Liver (tissue), 9 donors: ENCODE results near the gene RNF149. TPM values are rescaled to one million over a fixed set of nuclear protein-coding genes. Genes with fewer than 3 reads are reported as not detected.

Experiments
- DNase-seq: peaks from one replicate; pipeline ENCODE4 v3.0.0-alpha.2; 2017; ENCODE audit warnings: low spot score
- H3K27ac ChIP-seq, 2 donors: one replicate each; pipeline ENCODE4 v1.7.0; 2013; ENCODE audit warnings: inconsistent platforms in 2 of 2, low read length in 2 of 2, control low read depth in 1 of 2, low read depth in 1 of 2, mild to moderate bottlenecking in 1 of 2
- H3K27me3 ChIP-seq, 4 donors: one replicate each; pipeline versions ENCODE4 v1.6.1 to v1.7.0; 2013; ENCODE audit warnings: low read length in 3 of 4, inconsistent platforms in 1 of 4, mild to moderate bottlenecking in 1 of 4, moderate library complexity in 1 of 4; ENCODE audit not compliant: control insufficient read depth in 4 of 4, insufficient read depth in 4 of 4
- H3K36me3 ChIP-seq, 4 donors: one replicate each; pipeline versions ENCODE4 v1.6.1 to v1.7.0; 2013; ENCODE audit warnings: low read length in 3 of 4, mild to moderate bottlenecking in 3 of 4, low read depth in 1 of 4, moderate library complexity in 1 of 4; ENCODE audit not compliant: control insufficient read depth in 4 of 4, insufficient read depth in 3 of 4
- H3K4me1 ChIP-seq, 4 donors: one replicate each; pipeline versions ENCODE4 v1.6.1 to v1.7.0; 2013; ENCODE audit warnings: low read length in 3 of 4, mild to moderate bottlenecking in 3 of 4, moderate library complexity in 1 of 4; ENCODE audit not compliant: control insufficient read depth in 4 of 4, insufficient read depth in 4 of 4
- H3K4me3 ChIP-seq, 3 donors: one replicate each; pipeline versions ENCODE4 v1.6.1 to v1.7.0; 2013; ENCODE audit warnings: low read length in 3 of 3, control low read depth in 1 of 3, low read depth in 1 of 3, mild to moderate bottlenecking in 1 of 3
- H3K9ac ChIP-seq, 2 donors: one replicate each; pipeline ENCODE4 v1.7.0; 2013; ENCODE audit warnings: low read length in 2 of 2, mild to moderate bottlenecking in 2 of 2, moderate library complexity in 2 of 2, control low read depth in 1 of 2, low read depth in 1 of 2
- H3K9me3 ChIP-seq, 4 donors: one replicate each; pipeline versions ENCODE4 v1.6.1 to v1.7.0; 2013; ENCODE audit warnings: low read length in 3 of 4; ENCODE audit not compliant: control insufficient read depth in 4 of 4
- EGR1 ChIP-seq, 2 donors: IDR thresholded peaks; 2 replicates each; pipeline ENCODE4 v1.6.1; 2016 to 2018; ENCODE audit warnings: antibody characterized with exemption in 2 of 2, low read depth in 2 of 2
- FOXA1 ChIP-seq: IDR thresholded peaks from 2 replicates; pipeline ENCODE4 v1.6.1; 2016; ENCODE audit warnings: antibody characterized with exemption
- FOXA2 ChIP-seq: IDR thresholded peaks from 2 replicates; pipeline ENCODE4 v1.6.1; 2016; ENCODE audit warnings: antibody characterized with exemption
- GABPA ChIP-seq, 2 donors: IDR thresholded peaks in 1 of 2; conservative IDR thresholded peaks in 1 of 2; 2 replicates each; pipeline ENCODE4 v1.6.1; 2016; ENCODE audit warnings: antibody characterized with exemption in 2 of 2, mild to moderate bottlenecking in 1 of 2, moderate library complexity in 1 of 2
- HNF4A ChIP-seq, 2 donors: conservative IDR thresholded peaks; 2 replicates each; pipeline ENCODE4 v1.6.1; 2016; ENCODE audit warnings: antibody characterized with exemption in 2 of 2, mild to moderate bottlenecking in 2 of 2
- HNF4G ChIP-seq: IDR thresholded peaks from 2 replicates; pipeline ENCODE4 v1.6.1; 2016; ENCODE audit warnings: antibody characterized with exemption
- JUND ChIP-seq, 2 donors: IDR thresholded peaks; 2 replicates each; pipeline ENCODE4 v1.6.1; 2016; ENCODE audit warnings: antibody characterized with exemption in 2 of 2
- NR2F2 ChIP-seq: IDR thresholded peaks from 2 replicates; pipeline ENCODE4 v1.6.1; 2016; ENCODE audit warnings: antibody characterized with exemption
- RAD21 ChIP-seq, 2 donors: IDR thresholded peaks; 2 replicates each; pipeline ENCODE4 v1.6.1; 2016; ENCODE audit warnings: antibody characterized with exemption in 2 of 2, mild to moderate bottlenecking in 2 of 2
- RXRA ChIP-seq, 2 donors: IDR thresholded peaks; 2 replicates each; pipeline ENCODE4 v1.6.1; 2017 to 2018; ENCODE audit warnings: antibody characterized with exemption in 2 of 2, mild to moderate bottlenecking in 1 of 2
- SP1 ChIP-seq: IDR thresholded peaks from 2 replicates; pipeline ENCODE4 v1.6.1; 2018; ENCODE audit warnings: antibody characterized with exemption, mild to moderate bottlenecking
- TAF1 ChIP-seq: conservative IDR thresholded peaks from 2 replicates; pipeline ENCODE4 v1.6.1; 2016; ENCODE audit warnings: antibody characterized with exemption, mild to moderate bottlenecking
- YY1 ChIP-seq: IDR thresholded peaks from 2 replicates; pipeline ENCODE4 v1.6.1; 2016; ENCODE audit warnings: antibody characterized with exemption, mild to moderate bottlenecking
- WGBS: extraction: QIAGEN DNeasy Blood & Tissue Kit; methylation state at CpG from one replicate; pipeline ENCODE4 v1.1.7; 2013; 5-methylcytosine and 5-hydroxymethylcytosine counted together
- polyA plus RNA-seq, 2 donors: library from polyadenylated mRNA; stranded (reverse) in 1 of 2; unstranded in 1 of 2; fragments of 200-250 nt in 1 of 2; fragments of >200 nt in 1 of 2; fragmentation: Nextera tagmentation in 1 of 2; extraction: Ambion mirVana in 1 of 2; gene quantifications; one replicate each; pipeline versions ENCODE4 v1.2.1 to v1.2.3, GENCODE V29; 2013 to 2015
- total RNA-seq, 2 donors: library from RNA; depleted of rRNA; stranded (reverse); fragments of >200 nt; gene quantifications; one replicate each; pipeline ENCODE4 v1.2.3, GENCODE V29; 2014
- TF ChIP-seq, protein P1 (sequence below): fragments of 150-350 bp; IDR thresholded peaks from 2 replicates; pipeline ENCODE4 v1.5.1; 2017; ENCODE audit warnings: improper control_type of control experiment, low read depth, low read length; ENCODE audit not compliant: missing input control
- TF ChIP-seq, protein P2 (sequence below): IDR thresholded peaks from 2 replicates; pipeline ENCODE4 v1.6.1; 2016; ENCODE audit warnings: antibody characterized with exemption
- TF ChIP-seq, protein P3 (sequence below): IDR thresholded peaks from 2 replicates; pipeline ENCODE4 v1.6.1; 2016; ENCODE audit warnings: antibody characterized with exemption
- TF ChIP-seq, protein P4 (sequence below): IDR thresholded peaks from 2 replicates; pipeline ENCODE4 v1.6.1; 2016; ENCODE audit warnings: antibody characterized with exemption
- TF ChIP-seq, protein P5 (sequence below): IDR thresholded peaks from 2 replicates; pipeline ENCODE4 v1.6.1; 2016; ENCODE audit warnings: antibody characterized with exemption, mild to moderate bottlenecking
- donor health status: healthy.
- donor health status: healthy.
- donor health status: healthy.
- donor health status: healthy.
- donor health status: healthy.

The RNF149 gene
- total and polyA plus RNA-seq, 4 donors, result 14.1 to 54.7 (median 29.1) TPM

DNA sequence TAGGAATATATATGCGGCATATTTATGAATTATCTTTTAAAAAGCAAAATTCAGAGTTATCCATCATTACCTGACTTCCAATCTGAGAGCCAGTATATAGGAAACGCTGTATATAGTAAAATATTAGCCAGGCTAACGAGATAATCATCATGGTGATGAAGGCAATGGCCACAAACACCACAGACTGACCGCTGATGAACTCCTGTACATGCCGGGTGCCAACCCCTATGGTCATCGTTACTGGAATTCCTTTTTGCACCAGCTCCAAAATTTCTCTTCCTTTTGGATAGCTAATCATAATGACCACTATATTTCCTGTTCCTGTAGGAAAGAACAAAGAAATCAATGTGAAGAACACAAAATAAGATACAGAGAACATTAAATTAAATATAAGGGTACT lies 13.6 kb downstream of the RNF149 start:
- no peak overlapping the region for H3K27ac ChIP-seq
- H3K9me3 ChIP-seq, result no peaks in the 10 kb centered on the region
- H3K4me3 ChIP-seq, result no peak overlapping the region
- H3K27me3 ChIP-seq, result no peaks in the 10 kb centered on the region
- no peak overlapping the region for H3K9ac ChIP-seq
- H3K4me1 ChIP-seq, result peaks cover 0 to 3% (median 2%) of the 10 kb centered on the region in 4 donors
- WGBS, result 88% methylated on average over 6 of the region's 6 CpGs
- TF ChIP-seq SP1, result no peak
- TF ChIP-seq, protein P1, sequence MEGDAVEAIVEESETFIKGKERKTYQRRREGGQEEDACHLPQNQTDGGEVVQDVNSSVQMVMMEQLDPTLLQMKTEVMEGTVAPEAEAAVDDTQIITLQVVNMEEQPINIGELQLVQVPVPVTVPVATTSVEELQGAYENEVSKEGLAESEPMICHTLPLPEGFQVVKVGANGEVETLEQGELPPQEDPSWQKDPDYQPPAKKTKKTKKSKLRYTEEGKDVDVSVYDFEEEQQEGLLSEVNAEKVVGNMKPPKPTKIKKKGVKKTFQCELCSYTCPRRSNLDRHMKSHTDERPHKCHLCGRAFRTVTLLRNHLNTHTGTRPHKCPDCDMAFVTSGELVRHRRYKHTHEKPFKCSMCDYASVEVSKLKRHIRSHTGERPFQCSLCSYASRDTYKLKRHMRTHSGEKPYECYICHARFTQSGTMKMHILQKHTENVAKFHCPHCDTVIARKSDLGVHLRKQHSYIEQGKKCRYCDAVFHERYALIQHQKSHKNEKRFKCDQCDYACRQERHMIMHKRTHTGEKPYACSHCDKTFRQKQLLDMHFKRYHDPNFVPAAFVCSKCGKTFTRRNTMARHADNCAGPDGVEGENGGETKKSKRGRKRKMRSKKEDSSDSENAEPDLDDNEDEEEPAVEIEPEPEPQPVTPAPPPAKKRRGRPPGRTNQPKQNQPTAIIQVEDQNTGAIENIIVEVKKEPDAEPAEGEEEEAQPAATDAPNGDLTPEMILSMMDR, result no peak
- no peak for TF ChIP-seq HNF4G
- TF ChIP-seq RAD21 (IDR thresholded peaks at IDR 0.05), result no peak
- no peak for TF ChIP-seq TAF1
- no peak for TF ChIP-seq EGR1 (IDR thresholded peaks at IDR 0.05; ENCODE audit: low read depth in 2 of 2)
- TF ChIP-seq FOXA1, result no peak
- TF ChIP-seq NR2F2, result no peak
- TF ChIP-seq FOXA2, result no peak
- no peak for TF ChIP-seq HNF4A (conservative IDR thresholded peaks at IDR 0.05)
- TF ChIP-seq, protein P2, sequence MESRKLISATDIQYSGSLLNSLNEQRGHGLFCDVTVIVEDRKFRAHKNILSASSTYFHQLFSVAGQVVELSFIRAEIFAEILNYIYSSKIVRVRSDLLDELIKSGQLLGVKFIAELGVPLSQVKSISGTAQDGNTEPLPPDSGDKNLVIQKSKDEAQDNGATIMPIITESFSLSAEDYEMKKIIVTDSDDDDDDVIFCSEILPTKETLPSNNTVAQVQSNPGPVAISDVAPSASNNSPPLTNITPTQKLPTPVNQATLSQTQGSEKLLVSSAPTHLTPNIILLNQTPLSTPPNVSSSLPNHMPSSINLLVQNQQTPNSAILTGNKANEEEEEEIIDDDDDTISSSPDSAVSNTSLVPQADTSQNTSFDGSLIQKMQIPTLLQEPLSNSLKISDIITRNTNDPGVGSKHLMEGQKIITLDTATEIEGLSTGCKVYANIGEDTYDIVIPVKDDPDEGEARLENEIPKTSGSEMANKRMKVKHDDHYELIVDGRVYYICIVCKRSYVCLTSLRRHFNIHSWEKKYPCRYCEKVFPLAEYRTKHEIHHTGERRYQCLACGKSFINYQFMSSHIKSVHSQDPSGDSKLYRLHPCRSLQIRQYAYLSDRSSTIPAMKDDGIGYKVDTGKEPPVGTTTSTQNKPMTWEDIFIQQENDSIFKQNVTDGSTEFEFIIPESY, result no peak
- TF ChIP-seq, protein P3, sequence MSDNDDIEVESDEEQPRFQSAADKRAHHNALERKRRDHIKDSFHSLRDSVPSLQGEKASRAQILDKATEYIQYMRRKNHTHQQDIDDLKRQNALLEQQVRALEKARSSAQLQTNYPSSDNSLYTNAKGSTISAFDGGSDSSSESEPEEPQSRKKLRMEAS, result no peak
- no peak for TF ChIP-seq GABPA (IDR thresholded peaks at IDR 0.05 in 1 of 2, conservative IDR thresholded peaks at IDR 0.05 in 1 of 2)
- TF ChIP-seq, protein P4, sequence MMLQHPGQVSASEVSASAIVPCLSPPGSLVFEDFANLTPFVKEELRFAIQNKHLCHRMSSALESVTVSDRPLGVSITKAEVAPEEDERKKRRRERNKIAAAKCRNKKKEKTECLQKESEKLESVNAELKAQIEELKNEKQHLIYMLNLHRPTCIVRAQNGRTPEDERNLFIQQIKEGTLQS, result no peak
- no peak for TF ChIP-seq YY1
- TF ChIP-seq JUND (IDR thresholded peaks at IDR 0.05), result no peak
- no peak for TF ChIP-seq RXRA (IDR thresholded peaks at IDR 0.05)
- TF ChIP-seq, protein P5, sequence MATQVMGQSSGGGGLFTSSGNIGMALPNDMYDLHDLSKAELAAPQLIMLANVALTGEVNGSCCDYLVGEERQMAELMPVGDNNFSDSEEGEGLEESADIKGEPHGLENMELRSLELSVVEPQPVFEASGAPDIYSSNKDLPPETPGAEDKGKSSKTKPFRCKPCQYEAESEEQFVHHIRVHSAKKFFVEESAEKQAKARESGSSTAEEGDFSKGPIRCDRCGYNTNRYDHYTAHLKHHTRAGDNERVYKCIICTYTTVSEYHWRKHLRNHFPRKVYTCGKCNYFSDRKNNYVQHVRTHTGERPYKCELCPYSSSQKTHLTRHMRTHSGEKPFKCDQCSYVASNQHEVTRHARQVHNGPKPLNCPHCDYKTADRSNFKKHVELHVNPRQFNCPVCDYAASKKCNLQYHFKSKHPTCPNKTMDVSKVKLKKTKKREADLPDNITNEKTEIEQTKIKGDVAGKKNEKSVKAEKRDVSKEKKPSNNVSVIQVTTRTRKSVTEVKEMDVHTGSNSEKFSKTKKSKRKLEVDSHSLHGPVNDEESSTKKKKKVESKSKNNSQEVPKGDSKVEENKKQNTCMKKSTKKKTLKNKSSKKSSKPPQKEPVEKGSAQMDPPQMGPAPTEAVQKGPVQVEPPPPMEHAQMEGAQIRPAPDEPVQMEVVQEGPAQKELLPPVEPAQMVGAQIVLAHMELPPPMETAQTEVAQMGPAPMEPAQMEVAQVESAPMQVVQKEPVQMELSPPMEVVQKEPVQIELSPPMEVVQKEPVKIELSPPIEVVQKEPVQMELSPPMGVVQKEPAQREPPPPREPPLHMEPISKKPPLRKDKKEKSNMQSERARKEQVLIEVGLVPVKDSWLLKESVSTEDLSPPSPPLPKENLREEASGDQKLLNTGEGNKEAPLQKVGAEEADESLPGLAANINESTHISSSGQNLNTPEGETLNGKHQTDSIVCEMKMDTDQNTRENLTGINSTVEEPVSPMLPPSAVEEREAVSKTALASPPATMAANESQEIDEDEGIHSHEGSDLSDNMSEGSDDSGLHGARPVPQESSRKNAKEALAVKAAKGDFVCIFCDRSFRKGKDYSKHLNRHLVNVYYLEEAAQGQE, result no peak
- peaks cover 2 to 25% (median 12%) of the 10 kb centered on the region in 4 donors for H3K36me3 ChIP-seq
- DNase-seq, result no peak
